Adrenal gland (tissue), 12 donors: ENCODE data around the gene CRYBG1. TPM values are rescaled to one million over a fixed set of nuclear protein-coding genes. Genes with fewer than 3 reads are reported as not detected.

Experiments
- DNase-seq, 7 donors: peaks; one replicate each; pipeline ENCODE4 v3.0.0-alpha.2; 2019 to 2020
- H3K27ac ChIP-seq, 5 donors: fragments of 200-600 bp; sonication (generic) in 4 of 5; 1 replicate in 3 of 5; 2 replicates in 2 of 5; pipeline versions ENCODE4 v1.5.1 to v1.8.0; 2016 to 2020; ENCODE audit warnings: mild to moderate bottlenecking in 1 of 5
- H3K27me3 ChIP-seq: fragments of 200-600 bp; 2 replicates; pipeline ENCODE4 v1.8.0; 2021
- H3K36me3 ChIP-seq, 2 donors: fragments of 200-600 bp; replicated peaks in 1 of 2; 1 replicate in 1 of 2; 2 replicates in 1 of 2; pipeline versions ENCODE4 v1.5.1 to v1.8.0; 2018 to 2022
- H3K4me1 ChIP-seq, 2 donors: fragments of 200-600 bp; replicated peaks in 1 of 2; 1 replicate in 1 of 2; 2 replicates in 1 of 2; pipeline versions ENCODE4 v1.5.1 to v1.8.0; 2018 to 2021
- H3K4me3 ChIP-seq, 4 donors: fragments of 200-600 bp; sonication (generic) in 3 of 4; one replicate each; pipeline ENCODE4 v1.5.1; 2016 to 2018
- H3K9me3 ChIP-seq, 3 donors: fragments of 200-600 bp; sonication (generic) in 1 of 3; replicated peaks in 1 of 3; 1 replicate in 2 of 3; 2 replicates in 1 of 3; pipeline versions ENCODE4 v1.5.1 to v1.8.0; 2016 to 2021
- POLR2A ChIP-seq, 2 donors: fragments of 450-650 bp; IDR thresholded peaks; one replicate each; pipeline ENCODE4 v1.6.1; 2017; ENCODE audit warnings: antibody characterized with exemption in 2 of 2, mild to moderate bottlenecking in 2 of 2, moderate library complexity in 1 of 2
- WGBS, 4 donors: extraction: QIAGEN DNeasy Blood & Tissue Kit in 2 of 4; methylation state at CpG; one replicate each; pipeline versions ENCODE4 v1.1.5 to v1.1.7; 2013 to 2017; 5-methylcytosine and 5-hydroxymethylcytosine counted together
- intact Hi-C, 2 donors: fragments of 100-400 bp; cut with DNase I; formaldehyde crosslinking; loops; one replicate each; pipeline versions ENCODE4 v1.14.1 to v1.15.0; 2022 to 2023
- polyA plus RNA-seq, 3 donors: library from polyadenylated mRNA; stranded (reverse); fragments of 200-250 nt in 2 of 3; fragments of 350-450 nt in 1 of 3; fragmentation: Illumina TruSeq in 1 of 3; extraction: RNeasy Lipid Tissue Mini Kit (QIAGEN cat#74804) in 1 of 3; gene quantifications; one replicate each; pipeline ENCODE4 v1.2.3, GENCODE V29; 2013 to 2014
- total RNA-seq, 9 donors: library from RNA; depleted of rRNA in 4 of 9; stranded (reverse); fragments of >200 nt in 4 of 9; fragments of 120-200 nt in 1 of 9; fragmentation: NEBNext Ultra II Directional in 1 of 9; extraction: Animal tissue kit (Norgen Biotek cat#: 25700) in 1 of 9; gene quantifications; one replicate each; pipeline versions ENCODE4 v1.1.0 to v1.2.4, GENCODE V29; 2013 to 2023
- TF ChIP-seq, protein P1 (sequence below), 6 experiments: fragments of 450-650 bp in 4 of 6; fragments of 200-600 bp in 2 of 6; sonication (generic) in 1 of 6; IDR thresholded peaks; 1 replicate in 5 of 6; 2 replicates in 1 of 6; pipeline versions ENCODE4 v1.5.1 to v1.8.0; 2016 to 2021; ENCODE audit warnings: antibody characterized with exemption in 6 of 6, mild to moderate bottlenecking in 2 of 6, moderate library complexity in 1 of 6
- donor health status: healthy with polysubstance abuse.
- donor health status: Bipolar disorder and iron deficiency.
- donor health status: DM: yes; HTN: yes; CAD: no.
- donor health status: DM: no; HTN: no; CAD: no.
- donor health status: DM: no; HTN: no; CAD: no.
- donor health status: DM: yes; HTN: yes; CAD: no.

CRYBG1 gene
- total and polyA plus RNA-seq, 12 donors, result 0.83 to 5.1 (median 2.2) TPM

DNA sequence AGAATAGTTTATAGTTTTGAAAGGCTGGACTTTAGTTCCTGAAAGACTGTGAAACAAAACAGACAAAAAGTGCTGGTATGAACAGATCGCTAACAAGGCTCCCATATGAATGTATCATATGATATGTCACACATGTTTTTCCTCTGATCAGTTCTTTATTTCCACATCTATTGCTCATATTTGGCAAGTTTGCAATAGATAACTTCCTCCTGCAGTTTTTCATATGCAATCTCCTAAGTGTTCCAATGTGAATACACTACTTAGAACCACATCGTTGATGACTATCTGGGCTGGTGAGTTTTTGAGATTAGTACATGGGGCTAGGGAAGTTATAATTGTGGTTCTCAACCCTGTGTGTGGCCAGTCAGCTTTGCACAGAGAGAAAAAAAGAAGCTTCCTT is 23.1 kb downstream of the CRYBG1 start:
- no peak overlapping the region for H3K27ac ChIP-seq

GRCh38 chr6:106385530-106385929 is 25.0 kb downstream of the CRYBG1 start:
- no peak for DNase-seq
- intact Hi-C loops, result no loop called here
- no peak overlapping the region for H3K4me3 ChIP-seq
- no peak overlapping the region for H3K27ac ChIP-seq
- no peaks in the 10 kb centered on the region for H3K36me3 ChIP-seq
- TF ChIP-seq, protein P1, sequence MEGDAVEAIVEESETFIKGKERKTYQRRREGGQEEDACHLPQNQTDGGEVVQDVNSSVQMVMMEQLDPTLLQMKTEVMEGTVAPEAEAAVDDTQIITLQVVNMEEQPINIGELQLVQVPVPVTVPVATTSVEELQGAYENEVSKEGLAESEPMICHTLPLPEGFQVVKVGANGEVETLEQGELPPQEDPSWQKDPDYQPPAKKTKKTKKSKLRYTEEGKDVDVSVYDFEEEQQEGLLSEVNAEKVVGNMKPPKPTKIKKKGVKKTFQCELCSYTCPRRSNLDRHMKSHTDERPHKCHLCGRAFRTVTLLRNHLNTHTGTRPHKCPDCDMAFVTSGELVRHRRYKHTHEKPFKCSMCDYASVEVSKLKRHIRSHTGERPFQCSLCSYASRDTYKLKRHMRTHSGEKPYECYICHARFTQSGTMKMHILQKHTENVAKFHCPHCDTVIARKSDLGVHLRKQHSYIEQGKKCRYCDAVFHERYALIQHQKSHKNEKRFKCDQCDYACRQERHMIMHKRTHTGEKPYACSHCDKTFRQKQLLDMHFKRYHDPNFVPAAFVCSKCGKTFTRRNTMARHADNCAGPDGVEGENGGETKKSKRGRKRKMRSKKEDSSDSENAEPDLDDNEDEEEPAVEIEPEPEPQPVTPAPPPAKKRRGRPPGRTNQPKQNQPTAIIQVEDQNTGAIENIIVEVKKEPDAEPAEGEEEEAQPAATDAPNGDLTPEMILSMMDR (IDR thresholded peaks at IDR 0.05), result no peak
- TF ChIP-seq POLR2A (IDR thresholded peaks at IDR 0.05), result no peak
- H3K4me1 ChIP-seq, result no peaks in the 10 kb centered on the region
- no peaks in the 10 kb centered on the region for H3K27me3 ChIP-seq
- WGBS, 4 donors, result 79 to 84% (median 81%) methylated on average over 6 of the region's 6 CpGs
- no peaks in the 10 kb centered on the region for H3K9me3 ChIP-seq

More for the DNA sequence above, 23.1 kb downstream of the CRYBG1 start:
- H3K36me3 ChIP-seq, result no peaks in the 10 kb centered on the region
- no peaks in the 10 kb centered on the region for H3K9me3 ChIP-seq
- no peak for TF ChIP-seq POLR2A (IDR thresholded peaks at IDR 0.05)
- TF ChIP-seq, protein P1 (IDR thresholded peaks at IDR 0.05), result no peak
- no peak for DNase-seq
- WGBS, 4 donors, result 72 to 92% (median 79%) methylated on average over 2 of the region's 2 CpGs
- H3K4me1 ChIP-seq, result no peaks in the 10 kb centered on the region
- no peak overlapping the region for H3K4me3 ChIP-seq
- H3K27me3 ChIP-seq, result no peaks in the 10 kb centered on the region
- intact Hi-C loops, result no loop called here

GRCh38 chr6:106387875-106388274 is 27.4 kb downstream of the CRYBG1 start:
- Histone ChIP-seq H3K4me1 (no peaks in the 10 kb centered on the region), H3K27ac (no peak overlapping the region), H3K4me3 (no peak overlapping the region), H3K9me3 (no peaks in the 10 kb centered on the region), H3K36me3 (no peaks in the 10 kb centered on the region), H3K27me3 (no peaks in the 10 kb centered on the region)
- TF ChIP-seq, protein P1 (IDR thresholded peaks at IDR 0.05), result no peak
- no peak for TF ChIP-seq POLR2A (IDR thresholded peaks at IDR 0.05)
- 73 to 83% (median 77%) methylated on average over 3 of the region's 3 CpGs for WGBS, 4 donors
- no peak for DNase-seq
- intact Hi-C loops, result no loop called here

DNA sequence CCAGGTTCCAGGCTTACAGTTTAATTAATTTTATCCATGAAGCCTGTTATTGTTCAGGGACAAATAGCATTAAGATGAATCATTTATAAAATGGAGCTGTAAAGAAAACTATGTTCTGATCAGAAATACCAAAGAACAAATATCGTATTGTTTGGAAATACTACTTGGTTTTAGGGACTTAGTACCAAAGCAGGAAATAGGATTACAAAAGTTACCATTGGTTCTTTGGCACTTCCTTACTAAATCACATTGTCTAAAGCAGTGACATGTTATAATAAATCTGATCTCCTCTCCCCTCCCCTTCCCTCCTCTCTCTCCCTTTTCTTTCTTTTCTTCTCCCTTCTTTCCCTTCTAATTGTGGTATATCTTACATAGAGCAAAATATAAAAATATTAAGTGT is 29.6 kb downstream of the CRYBG1 start:
- no peak overlapping the region for H3K27ac ChIP-seq
- WGBS, 4 donors, result 25 to 50% (median 33%) methylated on average over 1 of the region's 1 CpG
- no peak overlapping the region for H3K4me3 ChIP-seq
- intact Hi-C loops, result no loop called here
- DNase-seq, result no peak
- H3K9me3 ChIP-seq, result no peaks in the 10 kb centered on the region
- no peaks in the 10 kb centered on the region for H3K4me1 ChIP-seq
- no peak for TF ChIP-seq POLR2A (IDR thresholded peaks at IDR 0.05)
- TF ChIP-seq, protein P1 (IDR thresholded peaks at IDR 0.05), result no peak
- no peaks in the 10 kb centered on the region for H3K36me3 ChIP-seq
- no peaks in the 10 kb centered on the region for H3K27me3 ChIP-seq
